ENCODE data around the gene TEAD2.

DNA sequence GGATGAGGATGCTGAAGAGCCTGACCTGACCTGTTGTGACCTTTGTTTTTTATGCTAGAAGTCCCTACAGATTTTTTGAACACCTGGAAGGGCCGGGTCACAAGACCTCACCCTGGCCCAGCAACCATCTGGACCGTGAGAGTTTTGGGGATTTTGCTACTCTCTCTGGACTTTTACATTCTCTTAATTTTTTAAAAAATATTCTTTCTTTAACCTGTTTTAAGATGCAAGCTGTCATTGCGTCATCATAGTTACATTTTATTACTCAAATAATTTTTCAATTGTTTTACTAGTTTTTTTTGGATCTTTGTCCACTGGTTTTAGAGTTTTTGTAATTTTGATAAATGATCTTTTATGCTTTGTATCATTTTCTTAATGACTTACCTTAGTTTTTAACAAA is 9.0 kb upstream of the TEAD2 start:
- no peak for TF ChIP-seq YY1 (IDR thresholded peaks at IDR 0.05; ENCODE audit: insufficient read depth, insufficient read length)
- no peak for TF ChIP-seq SUZ12 (IDR thresholded peaks at IDR 0.05; ENCODE audit: extremely low read depth, insufficient read depth, insufficient read length)
- no peak for TF ChIP-seq ZNF274 (IDR thresholded peaks at IDR 0.05; ENCODE audit: low read depth, low read length)

All from NT2/D1 (cell line).